HEK293 (cell line): ENCODE measurements around the gene DSCAM.

Experiments used
- CTCF ChIA-PET: fragments of 350-600 bp; formaldehyde crosslinking; extraction: SDS; loops from one replicate; lab custom pipeline; 2021; ENCODE audit warnings: antibody characterized with exemption; lab: Yijun Ruan, JAX
- POLR2A ChIA-PET: fragments of 300-600 bp; formaldehyde crosslinking; extraction: SDS; loops from one replicate; lab custom pipeline; 2020; ENCODE audit warnings: antibody characterized with exemption, inconsistent platforms; lab: Yijun Ruan, JAX
- H3K27ac ChIP-seq: fragments of 200-500 bp; sonication (Bioruptor generic); 2 replicates; pipeline ENCODE4 v1.5.1; 2014; ENCODE audit warnings: low read depth, low read length, control low read depth, inconsistent platforms; ENCODE audit errors: extremely low read depth
- H3K36me3 ChIP-seq, 2 experiments: fragments of 200-500 bp in 1 of 2; sonication (Bioruptor generic) in 1 of 2; 1 replicate in 1 of 2; 2 replicates in 1 of 2; pipeline ENCODE4 v1.5.1; 2014 to 2017; ENCODE audit warnings: inconsistent platforms in 2 of 2, low read length in 2 of 2; ENCODE audit not compliant: control insufficient read depth in 2 of 2, insufficient read depth in 1 of 2
- H3K4me1 ChIP-seq: fragments of 200-500 bp; sonication (Bioruptor generic); 2 replicates; pipeline ENCODE4 v1.5.1; 2014; ENCODE audit warnings: mild to moderate bottlenecking, low read length, inconsistent platforms; ENCODE audit not compliant: control insufficient read depth, insufficient read depth
- H3K4me3 ChIP-seq: 2 replicates; pipeline ENCODE4 v1.5.1; 2011; ENCODE audit warnings: low read depth, mild to moderate bottlenecking, control low read depth, low read length, moderate library complexity
- H3K9me3 ChIP-seq: fragments of 200-500 bp; sonication (Bioruptor generic); 2 replicates; pipeline ENCODE4 v1.5.1; 2014; ENCODE audit warnings: low read depth, low read length, inconsistent platforms; ENCODE audit not compliant: control insufficient read depth, insufficient read depth
- HOXD13 ChIP-seq: sonication (generic); formaldehyde crosslinking; IDR thresholded peaks from 2 replicates; pipeline ENCODE4 v1.8.0; 2022; ENCODE audit warnings: missing genetic modification reagents, borderline replicate concordance
- KLF8 ChIP-seq: fragments of 450-650 bp; formaldehyde crosslinking; IDR thresholded peaks from 2 replicates; pipeline ENCODE4 v1.5.1; 2016; ENCODE audit warnings: missing biosample characterization, missing genetic modification characterization
- KLF9 ChIP-seq: fragments of 450-650 bp; formaldehyde crosslinking; IDR thresholded peaks from 2 replicates; pipeline ENCODE4 v1.5.1; 2016; ENCODE audit warnings: missing biosample characterization, missing genetic modification characterization, low read depth
- OSR2 ChIP-seq: fragments of 450-650 bp; formaldehyde crosslinking; IDR thresholded peaks from 2 replicates; pipeline ENCODE4 v1.5.1; 2016; ENCODE audit warnings: missing biosample characterization, missing genetic modification characterization
- OVOL3 ChIP-seq: fragments of 450-650 bp; formaldehyde crosslinking; IDR thresholded peaks from 2 replicates; pipeline ENCODE4 v1.5.1; 2016; ENCODE audit warnings: missing biosample characterization, missing genetic modification characterization
- ZFP37 ChIP-seq: fragments of 450-650 bp; formaldehyde crosslinking; IDR thresholded peaks from 2 replicates; pipeline ENCODE4 v1.5.1; 2016; ENCODE audit warnings: missing biosample characterization, missing genetic modification characterization
- ZFP69B ChIP-seq: fragments of 450-650 bp; formaldehyde crosslinking; IDR thresholded peaks from 2 replicates; pipeline ENCODE4 v1.5.1; 2016; ENCODE audit warnings: missing biosample characterization, missing genetic modification characterization
- ZNF292 ChIP-seq: fragments of 450-650 bp; formaldehyde crosslinking; IDR thresholded peaks from 2 replicates; pipeline ENCODE4 v1.5.1; 2016; ENCODE audit warnings: low read depth, missing biosample characterization, missing genetic modification characterization, borderline replicate concordance
- ZNF416 ChIP-seq: fragments of 450-650 bp; formaldehyde crosslinking; IDR thresholded peaks from 2 replicates; pipeline ENCODE4 v1.5.1; 2016; ENCODE audit warnings: missing biosample characterization, missing genetic modification characterization
- ZNF549 ChIP-seq: fragments of 450-650 bp; IDR thresholded peaks from 2 replicates; pipeline ENCODE4 v1.5.1; 2018; ENCODE audit warnings: missing biosample characterization, missing genetic modification characterization, mild to moderate bottlenecking, inconsistent platforms, moderate library complexity
- ZNF558 ChIP-seq: fragments of 450-650 bp; formaldehyde crosslinking; IDR thresholded peaks from 2 replicates; pipeline ENCODE4 v1.5.1; 2016; ENCODE audit warnings: missing biosample characterization, missing genetic modification characterization
- ZNF561 ChIP-seq: fragments of 450-650 bp; IDR thresholded peaks from 2 replicates; pipeline ENCODE4 v1.5.1; 2018; ENCODE audit warnings: missing biosample characterization, missing genetic modification characterization, borderline replicate concordance
- ZNF571 ChIP-seq: fragments of 450-650 bp; formaldehyde crosslinking; IDR thresholded peaks from 2 replicates; pipeline ENCODE4 v1.5.0; 2017; ENCODE audit warnings: missing biosample characterization, missing genetic modification characterization
- ZNF621 ChIP-seq: fragments of 450-650 bp; formaldehyde crosslinking; IDR thresholded peaks from 2 replicates; pipeline ENCODE4 v1.5.1; 2017; ENCODE audit warnings: missing biosample characterization, missing genetic modification characterization
- ZNF624 ChIP-seq: fragments of 450-650 bp; formaldehyde crosslinking; IDR thresholded peaks from 2 replicates; pipeline ENCODE4 v1.5.1; 2017; ENCODE audit warnings: missing biosample characterization, missing genetic modification characterization
- ZNF660 ChIP-seq: fragments of 450-650 bp; IDR thresholded peaks from 2 replicates; pipeline ENCODE4 v1.5.1; 2018; ENCODE audit warnings: missing biosample characterization, mild to moderate bottlenecking, missing genetic modification characterization
- ZNF670 ChIP-seq: fragments of 450-650 bp; formaldehyde crosslinking; IDR thresholded peaks from 2 replicates; pipeline ENCODE4 v1.5.1; 2016; ENCODE audit warnings: missing biosample characterization, missing genetic modification characterization, low read depth
- ZNF791 ChIP-seq: fragments of 450-650 bp; formaldehyde crosslinking; IDR thresholded peaks from 2 replicates; pipeline ENCODE4 v1.5.1; 2016; ENCODE audit warnings: missing biosample characterization, missing genetic modification characterization
- ZNF830 ChIP-seq: fragments of 450-650 bp; IDR thresholded peaks from 2 replicates; pipeline ENCODE4 v1.5.0; 2018; ENCODE audit warnings: missing biosample characterization, missing genetic modification characterization, low read depth, mild to moderate bottlenecking, moderate library complexity
- TF ChIP-seq, protein P1 (sequence below): fragments of 450-650 bp; formaldehyde crosslinking; IDR thresholded peaks from 2 replicates; pipeline ENCODE4 v1.5.1; 2016; ENCODE audit warnings: missing biosample characterization, missing genetic modification characterization
- TF ChIP-seq, protein P2 (sequence below): fragments of 450-650 bp; formaldehyde crosslinking; IDR thresholded peaks from 2 replicates; pipeline ENCODE4 v1.5.1; 2016; ENCODE audit warnings: missing biosample characterization, missing genetic modification characterization
- TF ChIP-seq, protein P3 (sequence below): fragments of 450-650 bp; formaldehyde crosslinking; IDR thresholded peaks from 2 replicates; pipeline ENCODE4 v1.5.1; 2016; ENCODE audit warnings: missing biosample characterization, missing genetic modification characterization
- TF ChIP-seq, protein P4 (sequence below): sonication (generic); formaldehyde crosslinking; IDR thresholded peaks from 2 replicates; pipeline ENCODE4 v1.8.1; 2022; ENCODE audit warnings: mild to moderate bottlenecking, moderate library complexity, missing genetic modification reagents

DSCAM gene

DNA sequence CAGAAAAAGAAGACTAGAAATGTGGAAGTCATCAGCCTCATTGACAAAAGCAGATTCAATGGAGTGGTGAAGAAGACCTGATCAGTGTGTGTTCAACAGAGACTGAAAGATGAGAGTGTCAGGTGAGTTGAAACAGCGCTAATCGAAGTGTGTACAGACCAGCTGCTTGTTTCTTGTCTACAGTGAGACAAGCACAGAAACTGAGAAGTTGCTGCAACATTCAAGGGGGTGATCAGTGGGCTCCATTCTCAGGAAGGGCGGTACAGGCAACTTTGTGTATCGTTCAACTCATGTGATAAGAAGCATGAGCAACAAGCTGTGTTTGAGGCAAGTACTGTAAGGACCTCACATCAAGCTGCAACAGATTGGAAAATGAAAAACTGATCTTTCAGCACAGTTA lies 19.4 kb downstream of the DSCAM start:
- H3K4me1 ChIP-seq, result no peaks in the 10 kb centered on the region
- no peaks in the 10 kb centered on the region for H3K36me3 ChIP-seq
- ChIA-PET CTCF (interaction anchor here (0.7 to 1.2 kb wide), 2 partner anchors 13 to 15 kb away, joined by 3 to 4 read pairs; no protein-coding TSS in a partner anchor), POLR2A (no interaction called here)
- no peak overlapping the region for H3K27ac ChIP-seq
- H3K9me3 ChIP-seq, result no peaks in the 10 kb centered on the region
- H3K4me3 ChIP-seq, result no peak overlapping the region
- TF ChIP-seq ZFP69B (tag by site-specific recombination) (no peak), ZNF621 (tag by site-specific recombination) (no peak), ZNF558 (tag by site-specific recombination) (no peak), ZNF791 (tag by site-specific recombination) (no peak), ZNF830 (tag by site-specific recombination) (no peak), ZNF571 (no peak), ZNF660 (tag by site-specific recombination) (no peak)
- TF ChIP-seq, protein P1, sequence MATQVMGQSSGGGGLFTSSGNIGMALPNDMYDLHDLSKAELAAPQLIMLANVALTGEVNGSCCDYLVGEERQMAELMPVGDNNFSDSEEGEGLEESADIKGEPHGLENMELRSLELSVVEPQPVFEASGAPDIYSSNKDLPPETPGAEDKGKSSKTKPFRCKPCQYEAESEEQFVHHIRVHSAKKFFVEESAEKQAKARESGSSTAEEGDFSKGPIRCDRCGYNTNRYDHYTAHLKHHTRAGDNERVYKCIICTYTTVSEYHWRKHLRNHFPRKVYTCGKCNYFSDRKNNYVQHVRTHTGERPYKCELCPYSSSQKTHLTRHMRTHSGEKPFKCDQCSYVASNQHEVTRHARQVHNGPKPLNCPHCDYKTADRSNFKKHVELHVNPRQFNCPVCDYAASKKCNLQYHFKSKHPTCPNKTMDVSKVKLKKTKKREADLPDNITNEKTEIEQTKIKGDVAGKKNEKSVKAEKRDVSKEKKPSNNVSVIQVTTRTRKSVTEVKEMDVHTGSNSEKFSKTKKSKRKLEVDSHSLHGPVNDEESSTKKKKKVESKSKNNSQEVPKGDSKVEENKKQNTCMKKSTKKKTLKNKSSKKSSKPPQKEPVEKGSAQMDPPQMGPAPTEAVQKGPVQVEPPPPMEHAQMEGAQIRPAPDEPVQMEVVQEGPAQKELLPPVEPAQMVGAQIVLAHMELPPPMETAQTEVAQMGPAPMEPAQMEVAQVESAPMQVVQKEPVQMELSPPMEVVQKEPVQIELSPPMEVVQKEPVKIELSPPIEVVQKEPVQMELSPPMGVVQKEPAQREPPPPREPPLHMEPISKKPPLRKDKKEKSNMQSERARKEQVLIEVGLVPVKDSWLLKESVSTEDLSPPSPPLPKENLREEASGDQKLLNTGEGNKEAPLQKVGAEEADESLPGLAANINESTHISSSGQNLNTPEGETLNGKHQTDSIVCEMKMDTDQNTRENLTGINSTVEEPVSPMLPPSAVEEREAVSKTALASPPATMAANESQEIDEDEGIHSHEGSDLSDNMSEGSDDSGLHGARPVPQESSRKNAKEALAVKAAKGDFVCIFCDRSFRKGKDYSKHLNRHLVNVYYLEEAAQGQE (tag by site-specific recombination), result no peak
- TF ChIP-seq, protein P2, sequence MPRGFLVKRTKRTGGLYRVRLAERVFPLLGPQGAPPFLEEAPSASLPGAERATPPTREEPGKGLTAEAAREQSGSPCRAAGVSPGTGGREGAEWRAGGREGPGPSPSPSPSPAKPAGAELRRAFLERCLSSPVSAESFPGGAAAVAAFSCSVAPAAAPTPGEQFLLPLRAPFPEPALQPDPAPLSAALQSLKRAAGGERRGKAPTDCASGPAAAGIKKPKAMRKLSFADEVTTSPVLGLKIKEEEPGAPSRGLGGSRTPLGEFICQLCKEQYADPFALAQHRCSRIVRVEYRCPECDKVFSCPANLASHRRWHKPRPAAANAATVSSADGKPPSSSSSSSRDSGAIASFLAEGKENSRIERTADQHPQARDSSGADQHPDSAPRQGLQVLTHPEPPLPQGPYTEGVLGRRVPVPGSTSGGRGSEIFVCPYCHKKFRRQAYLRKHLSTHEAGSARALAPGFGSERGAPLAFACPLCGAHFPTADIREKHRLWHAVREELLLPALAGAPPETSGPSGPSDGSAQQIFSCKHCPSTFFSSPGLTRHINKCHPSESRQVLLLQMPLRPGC (tag by site-specific recombination), result no peak
- TF ChIP-seq, protein P3, sequence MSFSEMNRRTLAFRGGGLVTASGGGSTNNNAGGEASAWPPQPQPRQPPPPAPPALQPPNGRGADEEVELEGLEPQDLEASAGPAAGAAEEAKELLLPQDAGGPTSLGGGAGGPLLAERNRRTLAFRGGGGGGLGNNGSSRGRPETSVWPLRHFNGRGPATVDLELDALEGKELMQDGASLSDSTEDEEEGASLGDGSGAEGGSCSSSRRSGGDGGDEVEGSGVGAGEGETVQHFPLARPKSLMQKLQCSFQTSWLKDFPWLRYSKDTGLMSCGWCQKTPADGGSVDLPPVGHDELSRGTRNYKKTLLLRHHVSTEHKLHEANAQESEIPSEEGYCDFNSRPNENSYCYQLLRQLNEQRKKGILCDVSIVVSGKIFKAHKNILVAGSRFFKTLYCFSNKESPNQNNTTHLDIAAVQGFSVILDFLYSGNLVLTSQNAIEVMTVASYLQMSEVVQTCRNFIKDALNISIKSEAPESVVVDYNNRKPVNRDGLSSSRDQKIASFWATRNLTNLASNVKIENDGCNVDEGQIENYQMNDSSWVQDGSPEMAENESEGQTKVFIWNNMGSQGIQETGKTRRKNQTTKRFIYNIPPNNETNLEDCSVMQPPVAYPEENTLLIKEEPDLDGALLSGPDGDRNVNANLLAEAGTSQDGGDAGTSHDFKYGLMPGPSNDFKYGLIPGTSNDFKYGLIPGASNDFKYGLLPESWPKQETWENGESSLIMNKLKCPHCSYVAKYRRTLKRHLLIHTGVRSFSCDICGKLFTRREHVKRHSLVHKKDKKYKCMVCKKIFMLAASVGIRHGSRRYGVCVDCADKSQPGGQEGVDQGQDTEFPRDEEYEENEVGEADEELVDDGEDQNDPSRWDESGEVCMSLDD (tag by site-specific recombination), result no peak

DNA sequence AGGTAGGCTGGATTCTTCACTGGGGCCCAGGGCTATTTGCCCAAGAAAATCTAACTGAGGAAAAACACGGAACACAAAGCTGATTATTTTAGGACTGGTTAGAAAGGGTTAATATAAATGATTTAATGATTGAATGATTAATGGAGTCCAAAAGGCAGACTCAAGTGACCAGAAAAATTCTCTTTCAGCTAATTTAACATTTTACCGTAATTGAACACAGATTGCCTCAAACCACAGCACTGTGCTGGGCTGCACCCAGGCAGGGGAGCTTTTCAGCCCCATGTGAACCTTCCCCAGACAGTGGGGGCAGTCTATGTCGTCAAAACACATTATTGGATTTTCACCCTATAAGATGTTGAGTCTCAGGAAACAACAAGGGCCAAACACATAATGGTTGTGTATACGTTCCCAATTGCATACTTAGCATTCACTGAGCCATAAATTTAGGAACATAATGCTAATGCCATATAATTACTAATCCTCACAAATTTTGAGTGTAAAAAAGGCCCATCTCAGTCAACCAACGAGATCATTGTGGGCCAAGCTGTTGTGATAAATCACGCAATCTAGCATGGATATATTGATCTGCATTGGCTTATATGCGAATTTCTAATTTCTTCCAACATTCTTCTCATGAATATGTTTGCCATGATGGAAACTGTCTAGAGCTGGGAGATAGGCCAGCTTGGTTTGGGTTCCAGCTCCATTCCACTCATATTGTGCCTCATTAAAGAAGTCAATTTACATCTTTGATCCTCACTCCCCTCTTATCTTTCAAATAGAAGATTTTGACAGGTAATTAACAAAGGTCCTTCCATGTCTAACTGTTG lies 27.7 kb downstream of the DSCAM start:
- Histone ChIP-seq H3K4me1 (no peaks in the 10 kb centered on the region), H3K9me3 (no peaks in the 10 kb centered on the region), H3K36me3 (no peaks in the 10 kb centered on the region), H3K4me3 (no peak overlapping the region), H3K27ac (no peak overlapping the region)
- ChIA-PET POLR2A (no interaction called here), CTCF (interaction anchor here (0.8 kb wide), 1 partner anchor 21 kb away, joined by 3 read pairs; no protein-coding TSS in a partner anchor)
- TF ChIP-seq OSR2 (tag by site-specific recombination), result no peak

DNA sequence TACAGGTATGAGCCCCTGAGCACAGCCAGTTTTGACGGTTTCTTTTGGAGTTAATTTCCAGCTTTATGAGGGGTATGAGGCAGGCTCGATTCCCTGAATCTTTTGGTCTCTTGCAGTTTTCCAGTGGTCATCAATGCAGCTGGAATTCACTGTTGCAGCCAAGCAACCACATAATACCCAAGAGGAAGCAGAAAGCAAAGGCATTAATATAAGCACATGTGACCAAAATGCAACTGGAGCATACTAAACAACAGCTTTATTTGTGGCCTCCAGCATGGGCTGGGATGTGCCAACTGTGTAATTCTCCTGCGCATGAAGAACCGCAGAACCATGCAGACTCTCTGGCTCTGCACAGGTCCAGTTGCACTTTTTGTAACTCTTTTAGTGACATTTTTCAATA lies 33.0 kb downstream of the DSCAM start:
- H3K4me1 ChIP-seq, result no peaks in the 10 kb centered on the region
- H3K27ac ChIP-seq, result no peak overlapping the region
- CTCF ChIA-PET, result interaction anchor here (0.7 to 1.1 kb wide), 4 partner anchors 21 to 1299 kb away, joined by 4 to 7 read pairs (median 4); no protein-coding TSS in a partner anchor
- POLR2A ChIA-PET, result no interaction called here
- H3K36me3 ChIP-seq, result no peaks in the 10 kb centered on the region
- no peak overlapping the region for H3K4me3 ChIP-seq
- no peaks in the 10 kb centered on the region for H3K9me3 ChIP-seq
- no peak for TF ChIP-seq ZNF292 (tag by site-specific recombination)
- no peak for TF ChIP-seq KLF9 (tag by site-specific recombination)
- TF ChIP-seq ZNF561 (tag by site-specific recombination), result no peak
- TF ChIP-seq KLF8, result no peak
- no peak for TF ChIP-seq ZNF549
- no peak for TF ChIP-seq OVOL3
- TF ChIP-seq, protein P4, sequence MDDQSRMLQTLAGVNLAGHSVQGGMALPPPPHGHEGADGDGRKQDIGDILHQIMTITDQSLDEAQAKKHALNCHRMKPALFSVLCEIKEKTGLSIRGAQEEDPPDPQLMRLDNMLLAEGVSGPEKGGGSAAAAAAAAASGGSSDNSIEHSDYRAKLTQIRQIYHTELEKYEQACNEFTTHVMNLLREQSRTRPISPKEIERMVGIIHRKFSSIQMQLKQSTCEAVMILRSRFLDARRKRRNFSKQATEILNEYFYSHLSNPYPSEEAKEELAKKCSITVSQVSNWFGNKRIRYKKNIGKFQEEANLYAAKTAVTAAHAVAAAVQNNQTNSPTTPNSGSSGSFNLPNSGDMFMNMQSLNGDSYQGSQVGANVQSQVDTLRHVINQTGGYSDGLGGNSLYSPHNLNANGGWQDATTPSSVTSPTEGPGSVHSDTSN, result no peak
- TF ChIP-seq ZNF416 (tag by site-specific recombination), result no peak
- no peak for TF ChIP-seq ZNF624 (tag by site-specific recombination)
- no peak for TF ChIP-seq HOXD13 (CRISPR knock-in tag)
- TF ChIP-seq ZFP37 (tag by site-specific recombination), result no peak
- no peak for TF ChIP-seq ZNF670 (tag by site-specific recombination)
